Uterus (tissue), 2 donors: ENCODE measurements around the gene TBCD.

Experiments used
- CTCF ChIP-seq, 4 experiments: fragments of 200-600 bp in 2 of 4; fragments of 450-650 bp in 2 of 4; sonication (generic) in 2 of 4; IDR thresholded peaks; one replicate each; pipeline ENCODE4 v1.5.1; 2016 to 2019; ENCODE audit warnings: antibody characterized with exemption in 4 of 4, mild to moderate bottlenecking in 2 of 4, moderate library complexity in 1 of 4
- POLR2A ChIP-seq, 2 donors: fragments of 450-650 bp; IDR thresholded peaks; one replicate each; pipeline ENCODE4 v1.6.1; 2016; ENCODE audit warnings: antibody characterized with exemption in 2 of 2, mild to moderate bottlenecking in 1 of 2, moderate library complexity in 1 of 2

- no peak for TF ChIP-seq CTCF (IDR thresholded peaks at IDR 0.05)
- TF ChIP-seq POLR2A (IDR thresholded peaks at IDR 0.05) = no peak
These were observed 116.0 kb downstream of the TBCD start for GRCh38 chr17:82867763-82868325.
